ENCODE measurements around the gene RAG2.

RAG2 gene

GRCh38 chr11:36598051-36598450 is at the start of gene RAG2:
Gene RAG2, minus strand, starts transcription at chr11:36598236. Its CDS starts 4,068 bp downstream, at chr11:36594168.
- DNase-seq = no peak

DNA sequence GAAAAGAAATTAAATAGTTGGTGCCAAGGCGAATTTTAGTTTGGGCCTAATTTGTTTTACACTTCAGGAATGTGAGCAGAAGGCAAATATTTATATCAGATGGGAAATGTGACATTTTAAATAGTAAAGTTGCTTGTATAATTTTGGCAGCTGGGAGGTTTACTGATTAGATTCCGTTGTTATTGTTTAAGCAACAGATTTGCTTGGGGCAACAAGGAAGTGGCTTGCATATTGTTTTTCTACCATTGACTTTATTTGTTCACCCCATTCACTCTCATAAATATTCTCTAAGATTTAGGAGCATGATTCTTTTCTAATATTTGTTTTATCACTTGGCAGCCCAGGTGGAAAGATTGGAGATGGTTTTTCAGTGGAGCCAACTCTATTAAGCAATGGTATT is 40.5 kb upstream of the RAG2 start:
- no peak for DNase-seq

DNA sequence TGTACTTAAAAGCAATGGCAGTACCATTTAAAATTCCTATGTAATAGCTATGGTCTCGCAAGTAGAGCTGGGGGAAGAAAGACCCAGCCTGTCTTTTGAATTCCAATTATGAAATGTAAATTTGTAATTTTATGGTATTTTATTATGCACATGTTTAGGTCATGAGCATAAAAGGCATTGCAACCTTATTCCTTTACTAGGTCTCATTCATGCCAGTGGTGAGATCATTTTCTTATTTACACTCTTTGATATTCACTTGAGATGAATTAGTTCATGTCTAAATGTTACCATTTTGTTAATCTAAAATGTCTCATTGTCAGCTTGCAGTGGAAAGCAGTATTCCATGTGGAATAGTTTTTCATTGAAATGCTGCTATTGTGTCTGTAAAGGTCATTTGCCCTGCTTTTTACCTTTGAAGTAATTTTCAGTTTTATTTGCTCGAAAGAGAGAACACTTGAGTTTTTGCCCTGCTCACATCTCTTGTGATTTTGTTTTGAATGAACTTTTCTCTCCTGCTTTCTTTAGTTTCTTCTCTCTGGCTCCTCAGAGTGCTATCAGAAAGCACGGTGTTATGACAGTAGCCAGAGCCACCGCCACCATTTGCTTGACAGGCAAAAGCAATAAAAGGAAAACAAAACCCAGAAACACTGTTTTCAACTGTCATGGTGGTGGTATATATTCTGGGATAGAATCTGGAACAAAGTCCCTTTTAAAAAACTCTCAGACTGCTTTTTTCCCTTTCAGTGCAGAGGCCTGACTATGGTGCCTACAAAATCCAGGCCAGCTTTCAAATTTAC is 37.2 kb upstream of the RAG2 start:
- DNase-seq = no peak

DNA sequence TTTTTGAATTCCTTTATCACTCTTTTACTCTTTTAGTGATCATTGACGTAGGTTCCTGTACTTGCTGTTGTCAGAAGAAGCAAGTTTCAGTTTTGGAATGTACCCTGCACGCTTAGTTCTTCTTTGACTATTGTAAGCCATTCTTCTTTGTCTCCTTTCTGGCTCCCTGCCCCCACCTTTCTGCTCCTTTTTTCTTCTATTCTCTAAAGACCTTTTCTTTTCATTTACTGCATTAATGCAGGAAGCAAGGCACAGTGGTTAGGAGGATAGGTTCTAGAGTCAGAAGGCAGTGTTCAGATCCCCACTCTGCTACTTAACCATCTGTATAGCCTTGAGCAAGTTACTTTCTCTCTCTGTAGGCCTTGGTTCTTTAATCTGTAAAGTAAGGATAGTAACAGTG is 33.7 kb upstream of the RAG2 start:
- DNase-seq = no peak

DNA sequence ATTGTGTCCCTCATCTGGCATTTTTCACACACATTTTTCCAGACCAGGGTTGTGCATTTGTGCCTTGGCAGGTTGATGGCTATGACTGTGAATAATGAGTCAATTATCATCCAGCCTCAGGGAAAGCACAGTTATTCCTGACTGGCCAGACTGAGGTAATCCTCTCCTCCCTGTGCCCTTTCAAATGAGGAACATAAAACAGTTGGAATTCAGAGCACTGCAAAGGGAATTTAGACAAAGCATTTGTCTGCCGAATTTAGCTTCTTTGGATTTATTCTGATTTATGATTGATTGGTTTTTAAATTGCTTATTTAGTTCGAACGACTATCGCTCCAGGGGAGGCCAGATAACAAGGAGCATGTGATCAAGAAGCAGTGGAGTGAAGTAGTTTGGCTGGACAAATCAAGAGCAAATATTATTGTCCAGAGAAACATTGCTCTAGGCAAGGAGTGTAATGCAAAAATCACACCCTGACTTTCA is 30.8 kb upstream of the RAG2 start:
- no peak for DNase-seq

- DNase-seq = no peak
These were observed 30.1 kb upstream of the RAG2 start for GRCh38 chr11:36628141-36628540.

DNA sequence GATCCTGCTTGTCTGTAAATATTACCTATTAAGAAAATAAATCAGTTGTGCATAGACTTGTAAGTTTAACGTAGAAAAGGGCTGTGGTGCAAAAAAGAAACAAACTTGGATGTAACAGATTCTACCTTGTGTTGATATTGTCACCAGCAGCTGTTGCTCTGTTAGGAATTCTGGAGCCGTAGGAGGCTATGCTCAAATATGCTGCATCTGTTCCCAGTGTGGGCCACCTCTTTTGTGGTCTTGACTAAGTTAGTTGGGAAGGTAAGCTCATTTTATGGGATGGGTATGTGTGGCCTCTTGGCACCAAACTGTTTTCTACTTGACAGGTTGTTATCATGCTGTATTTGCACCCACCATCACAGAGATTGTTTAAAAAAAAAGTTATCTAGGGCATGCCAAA is 29.4 kb upstream of the RAG2 start:
- no peak for DNase-seq

- no peak for DNase-seq
These were observed 29.0 kb upstream of the RAG2 start for GRCh38 chr11:36627006-36627405.

- DNase-seq = no peak
These were observed 25.5 kb upstream of the RAG2 start for GRCh38 chr11:36623494-36623893.

GRCh38 chr11:36622431-36623136 is 24.5 kb upstream of the RAG2 start:
- peak; percentile 18 to 48 for DNase-seq

- DNase-seq = peak; percentile 22 to 52
These were observed 22.2 kb upstream of the RAG2 start for GRCh38 chr11:36620246-36620645.

- DNase-seq = no peak
These were observed 21.5 kb upstream of the RAG2 start for GRCh38 chr11:36619502-36619901.

DNA sequence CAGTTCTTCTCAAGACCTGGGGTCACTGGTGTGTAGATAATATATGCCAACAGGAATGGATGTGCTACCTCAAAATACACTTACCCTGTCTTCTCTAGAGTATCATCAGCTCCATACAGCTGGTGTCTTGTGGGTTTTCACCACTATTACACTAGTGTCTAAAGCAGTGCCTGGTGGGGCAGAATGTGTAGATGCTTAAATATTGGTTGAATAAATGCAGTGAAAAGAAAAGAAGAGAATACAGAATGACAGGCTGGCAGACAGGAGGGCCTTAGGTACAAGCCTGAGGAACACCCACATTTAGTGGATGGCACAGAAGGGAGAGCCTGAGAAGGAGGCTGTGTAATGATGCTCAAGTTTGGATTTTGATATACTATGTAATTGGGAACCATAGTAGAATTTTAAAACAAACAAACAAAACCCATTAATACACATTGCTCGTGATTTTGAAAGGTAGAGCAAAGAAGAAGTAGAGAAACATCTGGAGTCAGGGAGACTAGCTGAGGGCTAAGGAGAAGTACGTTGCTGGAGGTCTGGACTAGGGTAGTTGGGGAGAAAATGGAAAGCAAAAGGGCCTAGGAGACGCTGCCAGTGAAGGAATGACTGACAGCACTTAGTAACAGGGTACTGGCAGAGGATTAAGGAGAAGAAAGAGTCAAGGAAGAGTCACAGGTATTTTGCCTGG is 20.5 kb upstream of the RAG2 start:
- DNase-seq = no peak

GRCh38 chr11:36617543-36618362 is 19.7 kb upstream of the RAG2 start:
- DNase-seq = no peak

DNA sequence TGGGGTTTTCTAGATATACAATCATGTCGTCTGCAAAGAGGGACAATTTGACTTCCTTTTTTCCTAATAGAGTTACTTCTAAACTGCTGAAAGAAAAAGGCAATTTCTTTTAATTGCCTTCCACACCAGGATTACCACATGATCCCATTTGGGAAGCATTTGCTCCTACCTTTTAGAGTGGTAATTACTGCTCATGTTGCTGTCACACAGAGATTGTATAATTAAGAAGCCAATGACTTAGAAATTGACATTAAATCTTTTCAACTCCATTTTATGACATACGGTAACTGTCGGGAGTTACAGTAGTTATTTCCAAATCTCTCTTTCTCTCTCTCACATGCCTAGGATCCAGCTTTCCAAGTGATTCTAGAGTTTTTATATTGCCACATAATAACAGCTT is 17.8 kb upstream of the RAG2 start:
- no peak for DNase-seq

DNA sequence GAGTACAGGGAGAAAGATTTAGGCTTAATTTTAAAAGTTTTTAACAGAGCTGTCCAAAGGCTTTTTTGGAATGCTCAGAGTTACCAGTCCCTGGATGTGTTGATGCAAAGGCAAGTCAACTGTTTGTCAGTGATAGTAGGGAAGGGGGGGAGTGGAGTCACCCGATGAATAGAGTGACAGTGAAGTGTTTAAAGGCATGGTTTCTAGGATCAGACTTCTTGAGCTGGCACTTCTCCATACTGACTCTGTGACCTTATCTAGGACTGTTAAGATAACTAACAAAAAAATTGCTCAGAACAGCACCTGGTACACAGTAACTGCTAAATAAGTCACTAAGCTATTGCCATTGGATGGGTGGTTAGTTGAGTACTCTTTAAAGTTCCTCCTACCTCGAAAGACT is 11.3 kb upstream of the RAG2 start:
- DNase-seq = no peak

- no peak for DNase-seq
These were observed 10.6 kb upstream of the RAG2 start for GRCh38 chr11:36608491-36609199.

GRCh38 chr11:36605221-36606216 is 7.5 kb upstream of the RAG2 start:
- DNase-seq = no peak

GRCh38 chr11:36602135-36602534 is 4.1 kb upstream of the RAG2 start:
- no peak for DNase-seq

DNA sequence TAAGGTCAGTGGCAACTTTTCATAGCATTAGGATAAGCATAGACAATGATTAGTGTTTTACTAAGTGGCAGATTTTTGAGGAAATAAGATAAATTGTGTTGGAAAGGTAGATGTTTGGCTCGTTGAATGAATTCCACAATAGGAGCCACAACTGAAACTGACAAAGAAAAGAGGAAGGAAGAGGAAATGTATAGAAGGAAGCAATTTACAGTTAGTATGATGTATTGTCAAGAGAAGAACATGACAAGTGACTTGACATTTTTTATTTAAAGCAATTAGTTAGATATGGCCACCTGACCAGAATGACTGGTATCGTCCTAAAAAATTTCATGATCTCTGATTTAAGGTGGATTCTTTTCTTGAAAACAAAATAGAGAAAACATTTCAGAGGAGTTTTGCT is 3.1 kb upstream of the RAG2 start:
- DNase-seq = peak; percentile 19 to 20

GRCh38 chr11:36600180-36600579 is 2.1 kb upstream of the RAG2 start:
- DNase-seq = no peak
